Mesodermal cell (in vitro differentiated cells): ENCODE results near the gene GNAO1.

Experiments used
- H3K27ac ChIP-seq: 2 replicates; pipeline ENCODE4 v1.7.0; 2013; ENCODE audit warnings: mild to moderate bottlenecking, low read depth, low read length, moderate library complexity; ENCODE audit not compliant: severe bottlenecking
- H3K36me3 ChIP-seq: 2 replicates; pipeline ENCODE4 v1.7.1; 2013; ENCODE audit warnings: mild to moderate bottlenecking, low read length, moderate library complexity; ENCODE audit not compliant: control insufficient read depth, insufficient read depth
- H3K4me1 ChIP-seq: one replicate; pipeline ENCODE4 v1.7.1; 2013; ENCODE audit warnings: mild to moderate bottlenecking, low read length; ENCODE audit not compliant: insufficient read depth, control insufficient read depth, poor library complexity, severe bottlenecking
- H3K4me3 ChIP-seq: 2 replicates; pipeline ENCODE4 v1.7.0; 2013; ENCODE audit warnings: low read length, control low read depth, mild to moderate bottlenecking; ENCODE audit not compliant: insufficient read depth, poor library complexity, severe bottlenecking; ENCODE audit errors: extremely low read depth
- H3K9me3 ChIP-seq: 2 replicates; pipeline ENCODE4 v1.7.1; 2013; ENCODE audit warnings: mild to moderate bottlenecking, low read length, moderate library complexity; ENCODE audit not compliant: control insufficient read depth
- WGBS, 2 experiments: methylation state at CpG; one replicate each; pipeline ENCODE4 v1.1.5; 2013; ENCODE audit warnings: missing lambda C conversion rate in 2 of 2; ENCODE audit not compliant: insufficient coverage in 2 of 2; 5-methylcytosine and 5-hydroxymethylcytosine counted together

GNAO1 gene

GRCh38 chr16:56265184-56265583 lies 73.9 kb downstream of the GNAO1 start:
- H3K9me3 ChIP-seq = no peaks in the 10 kb centered on the region
- 83 to 100% methylated on average over 1 to 2 of the region's 4 CpGs for WGBS, 2 experiments
- H3K4me1 ChIP-seq = peaks cover 13% of the 10 kb centered on the region
- H3K4me3 ChIP-seq = no peak overlapping the region
- no peaks in the 10 kb centered on the region for H3K36me3 ChIP-seq
- no peak overlapping the region for H3K27ac ChIP-seq

- H3K4me1 ChIP-seq = peaks cover 14% of the 10 kb centered on the region
- WGBS, 2 experiments = 92 to 94% methylated on average over 2 of the region's 3 CpGs
Observed at GRCh38 chr16:56265746-56266145, 74.5 kb downstream of the GNAO1 start.

GRCh38 chr16:56266641-56267607 lies 75.6 kb downstream of the GNAO1 start:
- H3K36me3 ChIP-seq = no peaks in the 10 kb centered on the region
- H3K4me1 ChIP-seq = peaks cover 14% of the 10 kb centered on the region
- no peak overlapping the region for H3K27ac ChIP-seq
- H3K4me3 ChIP-seq = no peak overlapping the region
- H3K9me3 ChIP-seq = no peaks in the 10 kb centered on the region
- WGBS, 2 experiments = 94 to 95% methylated on average over 15 to 16 of the region's 17 CpGs

More at GRCh38 chr16:56265746-56266145, 74.5 kb downstream of the GNAO1 start:
- H3K9me3 ChIP-seq = no peaks in the 10 kb centered on the region
- H3K4me3 ChIP-seq = no peak overlapping the region
- H3K36me3 ChIP-seq = no peaks in the 10 kb centered on the region
- H3K27ac ChIP-seq = no peak overlapping the region

DNA sequence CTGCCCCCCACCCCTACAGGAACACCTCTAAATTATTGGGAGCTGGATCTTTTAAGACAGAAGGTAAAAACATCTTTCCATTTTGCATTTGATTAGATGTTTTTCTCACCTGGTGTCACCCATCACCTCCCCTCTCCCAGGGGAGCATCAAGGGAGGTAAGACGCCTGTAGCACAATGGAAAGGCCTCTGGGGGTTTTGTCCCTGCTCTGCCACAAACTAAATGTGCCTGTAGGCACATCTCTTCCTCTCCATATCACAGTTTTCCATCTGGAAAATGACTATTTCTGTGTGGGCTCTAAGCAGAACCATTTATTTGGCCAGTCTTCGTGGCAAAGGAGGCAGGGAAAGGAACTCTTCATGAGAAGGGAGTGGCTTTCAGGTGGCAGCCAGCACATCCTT lies 76.6 kb downstream of the GNAO1 start:
- no peaks in the 10 kb centered on the region for H3K36me3 ChIP-seq
- peaks cover 14% of the 10 kb centered on the region for H3K4me1 ChIP-seq
- WGBS, 2 experiments = 88 to 95% methylated on average over 1 to 2 of the region's 2 CpGs
- no peaks in the 10 kb centered on the region for H3K9me3 ChIP-seq
- no peak overlapping the region for H3K4me3 ChIP-seq
- H3K27ac ChIP-seq = no peak overlapping the region

DNA sequence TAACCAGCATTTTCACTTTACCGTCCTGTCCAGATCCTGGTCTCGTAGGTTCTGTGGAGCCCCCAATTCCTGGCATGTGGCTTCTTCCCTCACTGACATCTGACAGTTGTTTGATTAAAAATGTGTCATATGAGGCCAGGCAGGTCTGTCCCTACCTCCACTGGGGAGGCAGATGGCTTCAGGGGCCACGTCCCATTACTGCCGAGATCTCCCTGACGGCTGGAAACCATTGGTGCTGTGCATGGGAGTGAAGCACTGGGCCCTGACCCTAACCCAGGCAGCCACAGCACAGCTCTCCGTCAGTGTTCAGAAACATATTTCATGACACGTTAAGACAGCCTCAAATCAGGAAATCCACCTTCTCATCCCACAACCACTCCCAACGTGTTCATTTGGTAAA lies 77.5 kb downstream of the GNAO1 start:
- no peak overlapping the region for H3K27ac ChIP-seq
- no peaks in the 10 kb centered on the region for H3K36me3 ChIP-seq
- H3K4me1 ChIP-seq = peaks cover 14% of the 10 kb centered on the region
- WGBS, 2 experiments = 91 to 95% methylated on average over 5 to 6 of the region's 8 CpGs
- H3K9me3 ChIP-seq = no peaks in the 10 kb centered on the region
- H3K4me3 ChIP-seq = no peak overlapping the region

GRCh38 chr16:56269281-56269680 lies 78.0 kb downstream of the GNAO1 start:
- 81 to 90% methylated on average over 10 to 13 of the region's 13 CpGs for WGBS, 2 experiments
- Histone ChIP-seq H3K27ac (peak overlapping the region; percentile 62), H3K4me1 (peaks cover 14% of the 10 kb centered on the region), H3K4me3 (no peak overlapping the region), H3K9me3 (peaks cover 2% of the 10 kb centered on the region), H3K36me3 (no peaks in the 10 kb centered on the region)

- H3K27ac ChIP-seq = peak overlapping the region; percentile 62
- 72 to 78% methylated on average over 6 of the region's 7 CpGs for WGBS, 2 experiments
Observed at GRCh38 chr16:56269811-56270684, 78.8 kb downstream of the GNAO1 start.

DNA sequence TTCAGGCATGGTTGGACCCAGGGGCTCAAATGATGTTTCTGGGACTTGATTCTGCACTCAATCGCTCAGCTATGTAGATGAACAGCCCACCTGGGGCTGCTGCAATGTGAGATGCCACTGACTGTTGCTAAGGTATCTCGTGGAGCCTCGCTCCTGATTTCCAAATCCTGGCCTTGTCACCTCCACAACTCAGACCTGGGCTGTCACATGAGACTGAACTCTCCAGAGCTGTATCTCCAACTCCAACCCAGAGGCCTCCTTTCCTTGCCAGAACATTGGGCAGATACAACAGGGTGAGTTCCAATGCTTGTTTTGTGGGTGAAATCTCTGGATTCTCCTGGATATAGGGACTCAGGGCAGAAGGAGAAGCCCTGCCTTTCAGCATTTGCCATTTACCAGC lies 79.5 kb downstream of the GNAO1 start:
- peaks cover 5% of the 10 kb centered on the region for H3K9me3 ChIP-seq
- H3K4me3 ChIP-seq = no peak overlapping the region
- peaks cover 14% of the 10 kb centered on the region for H3K4me1 ChIP-seq
- no peak overlapping the region for H3K27ac ChIP-seq
- H3K36me3 ChIP-seq = no peaks in the 10 kb centered on the region
- WGBS, 2 experiments = 94 to 95% methylated on average over 2 to 3 of the region's 3 CpGs

More at GRCh38 chr16:56269811-56270684, 78.8 kb downstream of the GNAO1 start:
- Histone ChIP-seq H3K9me3 (peaks cover 5% of the 10 kb centered on the region), H3K4me3 (no peak overlapping the region), H3K4me1 (peaks cover 14% of the 10 kb centered on the region), H3K36me3 (no peaks in the 10 kb centered on the region)

GRCh38 chr16:56272583-56272894 lies 81.2 kb downstream of the GNAO1 start:
- Histone ChIP-seq H3K4me3 (no peak overlapping the region), H3K27ac (no peak overlapping the region), H3K9me3 (peaks cover 5% of the 10 kb centered on the region), H3K36me3 (no peaks in the 10 kb centered on the region), H3K4me1 (peaks cover 14% of the 10 kb centered on the region)

DNA sequence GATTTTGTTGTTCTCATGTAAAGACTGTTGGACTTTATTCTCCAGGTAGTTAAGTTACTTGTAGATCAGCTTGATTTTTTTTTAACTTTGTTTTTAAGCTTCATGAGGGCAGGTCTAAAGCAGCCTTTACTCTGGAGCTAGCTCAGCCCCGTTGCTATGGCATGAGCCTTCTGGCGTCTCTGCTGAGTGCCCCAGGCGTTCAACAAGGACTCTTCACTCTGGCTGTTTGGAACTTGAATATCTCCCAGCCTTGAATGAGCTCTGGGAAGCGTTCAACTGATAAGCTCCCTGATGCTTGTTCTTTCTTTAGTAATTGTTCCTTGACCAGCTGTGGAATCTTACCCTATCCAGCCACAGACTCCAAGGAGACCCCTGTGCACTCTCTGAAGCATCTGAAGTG lies 82.3 kb downstream of the GNAO1 start:
- H3K9me3 ChIP-seq = peaks cover 5% of the 10 kb centered on the region
- H3K27ac ChIP-seq = no peak overlapping the region
- WGBS, 2 experiments = 89 to 95% methylated on average over 4 of the region's 4 CpGs

More for the DNA sequence above, 82.3 kb downstream of the GNAO1 start:
- Histone ChIP-seq H3K4me1 (peaks cover 14% of the 10 kb centered on the region), H3K4me3 (no peak overlapping the region), H3K36me3 (no peaks in the 10 kb centered on the region)
